Measurements from ENCODE around the gene MUSK.

- TF ChIP-seq CTCF (IDR thresholded peaks at IDR 0.05; ENCODE audit: control extremely low read depth in 1 of 3, insufficient read depth in 1 of 3, low read depth in 1 of 3, low read length in 3 of 3), result no peak
- no peak for TF ChIP-seq RAD21 (IDR thresholded peaks at IDR 0.05 in 1 of 2, conservative IDR thresholded peaks at IDR 0.05 in 1 of 2; ENCODE audit: low read depth in 2 of 2, low read length in 2 of 2)
- TF ChIP-seq EP300 (IDR thresholded peaks at IDR 0.05; ENCODE audit: borderline replicate concordance in 1 of 2, low read depth in 2 of 2, low read length in 2 of 2), result no peak
These were observed 161.9 kb downstream of the MUSK start for GRCh38 chr9:110830495-110830894.
